ENCODE results near the gene IDE.

DNA sequence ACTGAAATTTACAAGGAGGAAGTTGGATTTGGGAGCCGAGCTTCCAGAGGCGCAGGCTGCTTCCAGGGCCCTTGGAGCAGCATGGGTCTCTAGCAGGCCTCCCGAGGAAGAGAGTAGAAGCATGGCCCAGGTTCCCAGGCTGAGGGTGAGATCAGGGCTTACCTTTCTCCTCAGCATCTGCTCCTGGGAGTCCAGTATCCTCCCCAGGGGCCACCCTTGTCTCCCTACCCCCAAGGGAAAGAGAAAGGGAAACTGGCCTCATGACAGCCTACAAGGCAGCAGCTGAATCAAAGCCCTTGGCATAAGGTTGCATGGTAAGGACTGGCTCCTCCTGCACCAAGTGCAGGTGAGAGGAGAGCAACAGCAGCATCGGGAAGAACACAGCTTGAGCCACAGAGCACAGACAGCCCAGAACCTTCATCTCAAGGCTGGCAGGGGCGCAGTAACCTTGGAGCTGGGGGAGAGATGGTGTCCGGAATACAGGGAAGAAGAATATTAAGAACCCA lies 168.4 kb downstream of the IDE start:
- TF ChIP-seq, protein P1, sequence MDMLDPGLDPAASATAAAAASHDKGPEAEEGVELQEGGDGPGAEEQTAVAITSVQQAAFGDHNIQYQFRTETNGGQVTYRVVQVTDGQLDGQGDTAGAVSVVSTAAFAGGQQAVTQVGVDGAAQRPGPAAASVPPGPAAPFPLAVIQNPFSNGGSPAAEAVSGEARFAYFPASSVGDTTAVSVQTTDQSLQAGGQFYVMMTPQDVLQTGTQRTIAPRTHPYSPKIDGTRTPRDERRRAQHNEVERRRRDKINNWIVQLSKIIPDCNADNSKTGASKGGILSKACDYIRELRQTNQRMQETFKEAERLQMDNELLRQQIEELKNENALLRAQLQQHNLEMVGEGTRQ (IDR thresholded peaks at IDR 0.05; ENCODE audit: low read depth, low read length) = no peak
- TF ChIP-seq, protein P2, sequence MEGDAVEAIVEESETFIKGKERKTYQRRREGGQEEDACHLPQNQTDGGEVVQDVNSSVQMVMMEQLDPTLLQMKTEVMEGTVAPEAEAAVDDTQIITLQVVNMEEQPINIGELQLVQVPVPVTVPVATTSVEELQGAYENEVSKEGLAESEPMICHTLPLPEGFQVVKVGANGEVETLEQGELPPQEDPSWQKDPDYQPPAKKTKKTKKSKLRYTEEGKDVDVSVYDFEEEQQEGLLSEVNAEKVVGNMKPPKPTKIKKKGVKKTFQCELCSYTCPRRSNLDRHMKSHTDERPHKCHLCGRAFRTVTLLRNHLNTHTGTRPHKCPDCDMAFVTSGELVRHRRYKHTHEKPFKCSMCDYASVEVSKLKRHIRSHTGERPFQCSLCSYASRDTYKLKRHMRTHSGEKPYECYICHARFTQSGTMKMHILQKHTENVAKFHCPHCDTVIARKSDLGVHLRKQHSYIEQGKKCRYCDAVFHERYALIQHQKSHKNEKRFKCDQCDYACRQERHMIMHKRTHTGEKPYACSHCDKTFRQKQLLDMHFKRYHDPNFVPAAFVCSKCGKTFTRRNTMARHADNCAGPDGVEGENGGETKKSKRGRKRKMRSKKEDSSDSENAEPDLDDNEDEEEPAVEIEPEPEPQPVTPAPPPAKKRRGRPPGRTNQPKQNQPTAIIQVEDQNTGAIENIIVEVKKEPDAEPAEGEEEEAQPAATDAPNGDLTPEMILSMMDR (conservative IDR thresholded peaks at IDR 0.05; ENCODE audit: low read depth, low read length) = no peak
- TF ChIP-seq MAFK (IDR thresholded peaks at IDR 0.05; ENCODE audit: low read depth, low read length) (no peak), POLR2A (IDR thresholded peaks at IDR 0.05; ENCODE audit: low read depth, low read length) (no peak), RAD21 (IDR thresholded peaks at IDR 0.05; ENCODE audit: low read length) (no peak), CEBPB (IDR thresholded peaks at IDR 0.05; ENCODE audit: low read depth, low read length) (no peak), NFE2L2 (IDR thresholded peaks at IDR 0.05; ENCODE audit: low read depth, low read length) (no peak), RFX5 (IDR thresholded peaks at IDR 0.05; ENCODE audit: low read depth, low read length) (no peak)
